Measurements from ENCODE around the gene ITGA1.

- TF ChIP-seq CTCF (conservative IDR thresholded peaks at IDR 0.05 in 1 of 2, IDR thresholded peaks at IDR 0.05 in 1 of 2; ENCODE audit: low read depth in 1 of 2, low read length in 2 of 2) = no peak
- no peak for TF ChIP-seq EZH2 (IDR thresholded peaks at IDR 0.05; ENCODE audit: low read length, missing control alignments)
Observed at GRCh38 chr5:52738095-52738506, 49.6 kb upstream of the ITGA1 start.
